ENCODE measurements around the gene FAM131A. TPM values are rescaled to one million over a fixed set of nuclear protein-coding genes. Genes with fewer than 3 reads are reported as not detected.

The FAM131A gene
- total and polyA plus RNA-seq, 2 of the 4 experiments (the other 2 are of a cell fraction) = 10.8 to 19.5 TPM

DNA sequence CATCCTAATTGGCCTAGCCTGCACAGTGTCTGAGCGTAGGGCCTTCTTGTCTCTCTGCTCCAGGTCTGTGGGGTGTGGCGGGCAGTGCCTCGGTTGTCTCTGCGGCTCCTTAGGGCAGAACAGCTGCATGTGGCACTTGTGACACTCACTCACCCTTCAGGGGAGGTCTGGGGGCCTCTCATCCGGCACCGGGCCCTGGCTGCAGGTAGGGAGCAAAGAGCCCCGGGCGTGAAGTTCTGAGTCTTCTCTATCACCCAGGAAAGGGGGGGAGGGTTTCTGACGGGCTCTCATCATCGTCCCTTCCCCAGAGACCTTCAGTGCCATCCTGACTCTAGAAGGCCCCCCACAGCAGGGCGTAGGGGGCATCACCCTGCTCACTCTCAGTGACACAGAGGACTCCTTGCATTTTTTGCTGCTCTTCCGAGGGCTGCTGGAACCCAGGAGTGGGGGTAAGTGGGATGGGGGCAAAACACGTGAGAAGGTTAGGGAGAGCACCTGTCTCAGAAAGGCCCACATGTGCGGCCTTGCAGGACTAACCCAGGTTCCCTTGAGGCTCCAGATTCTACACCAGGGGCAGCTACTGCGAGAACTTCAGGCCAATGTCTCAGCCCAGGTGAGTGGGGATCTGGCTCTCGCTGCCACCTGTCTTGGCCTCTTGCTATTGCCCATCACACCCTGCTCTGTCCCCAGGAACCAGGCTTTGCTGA, 45.1 kb downstream of the FAM131A start (continued):
- TF ChIP-seq POLR2A (IDR thresholded peaks at IDR 0.05; ENCODE audit: low read depth, low read length) (no peak), MAZ (IDR thresholded peaks at IDR 0.05; ENCODE audit: borderline replicate concordance, low read depth, low read length) (no peak)
- TF ChIP-seq, protein P1, sequence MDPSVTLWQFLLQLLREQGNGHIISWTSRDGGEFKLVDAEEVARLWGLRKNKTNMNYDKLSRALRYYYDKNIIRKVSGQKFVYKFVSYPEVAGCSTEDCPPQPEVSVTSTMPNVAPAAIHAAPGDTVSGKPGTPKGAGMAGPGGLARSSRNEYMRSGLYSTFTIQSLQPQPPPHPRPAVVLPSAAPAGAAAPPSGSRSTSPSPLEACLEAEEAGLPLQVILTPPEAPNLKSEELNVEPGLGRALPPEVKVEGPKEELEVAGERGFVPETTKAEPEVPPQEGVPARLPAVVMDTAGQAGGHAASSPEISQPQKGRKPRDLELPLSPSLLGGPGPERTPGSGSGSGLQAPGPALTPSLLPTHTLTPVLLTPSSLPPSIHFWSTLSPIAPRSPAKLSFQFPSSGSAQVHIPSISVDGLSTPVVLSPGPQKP (IDR thresholded peaks at IDR 0.05; ENCODE audit: borderline replicate concordance, low read depth, low read length) = no peak

DNA sequence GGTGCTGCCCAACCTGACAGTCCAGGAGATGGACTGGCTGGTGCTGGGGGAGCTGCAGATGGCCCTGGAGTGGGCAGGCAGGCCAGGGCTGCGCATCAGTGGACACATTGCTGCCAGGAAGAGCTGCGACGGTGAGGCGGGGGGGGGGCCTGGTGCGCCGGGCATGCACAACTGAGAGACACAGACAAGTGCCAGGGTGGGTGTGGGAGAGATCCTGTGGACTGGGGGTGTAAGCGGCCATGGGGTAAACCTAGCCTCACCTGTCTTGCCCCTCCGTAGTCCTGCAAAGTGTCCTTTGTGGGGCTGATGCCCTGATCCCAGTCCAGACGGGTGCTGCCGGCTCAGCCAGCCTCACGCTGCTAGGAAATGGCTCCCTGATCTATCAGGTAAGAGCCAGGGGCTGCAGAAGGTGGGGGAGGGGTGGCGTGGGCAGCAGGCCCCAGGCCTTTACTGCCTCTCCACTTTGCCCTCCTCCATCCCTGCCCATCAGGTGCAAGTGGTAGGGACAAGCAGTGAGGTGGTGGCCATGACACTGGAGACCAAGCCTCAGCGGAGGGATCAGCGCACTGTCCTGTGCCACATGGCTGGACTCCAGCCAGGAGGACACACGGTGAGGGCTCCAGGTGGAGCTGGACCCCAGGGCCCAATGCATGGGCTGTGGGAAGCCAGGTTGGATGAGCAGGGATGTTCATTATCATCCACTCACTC, 45.8 kb downstream of the FAM131A start:
- no peaks in the 10 kb centered on the region for H3K9me3 ChIP-seq (ENCODE audit: control insufficient read depth, insufficient read depth, low read length)
- BruUV-seq (replicated peaks) = no TSS peak
- H3K36me3 ChIP-seq (ENCODE audit: control insufficient read depth, insufficient read depth, low read length) = no peaks in the 10 kb centered on the region
- intact Hi-C loops (cut with micrococcal nuclease) = no loop called here
- H2BK5ac ChIP-seq (ENCODE audit: low read depth, low read length, poor library complexity, severe bottlenecking) = no peak overlapping the region
- ChIA-PET POLR2A (ENCODE audit: unreplicated experiment) (no interaction called here), CTCF (interaction anchor here (2.1 kb wide), 1 partner anchor 12 kb away, joined by 9 read pairs; no protein-coding TSS in a partner anchor)
- no peak overlapping the region for H2BK15ac ChIP-seq (ENCODE audit: low read depth, low read length)
- no peak overlapping the region for H2AK9ac ChIP-seq (replicated peaks; ENCODE audit: low read depth, low read length, poor library complexity)
- H3K56ac ChIP-seq (ENCODE audit: extremely low read depth, insufficient read depth, low read length) = no peak overlapping the region
- in situ Hi-C loops (cut with MboI; ENCODE audit: low sequenced_read_pairs) = no loop called here
- H2AFZ ChIP-seq (replicated peaks; ENCODE audit: low read length, poor library complexity) = no peak overlapping the region
- H2AK5ac ChIP-seq (ENCODE audit: low read depth, low read length) = no peak overlapping the region
- no peak overlapping the region for H3K9ac ChIP-seq (ENCODE audit: low read depth, low read length)
- H3K79me1 ChIP-seq (ENCODE audit: low read depth in 1 of 2, low read length in 2 of 2) = no peaks in the 10 kb centered on the region
- no peak overlapping the region for H3K4ac ChIP-seq (ENCODE audit: low read depth, low read length)
- no peak overlapping the region for H2BK120ac ChIP-seq (ENCODE audit: low read depth, low read length)
- dilution Hi-C loops (cut with HindIII; ENCODE audit: low sequenced_read_pairs, unreplicated experiment) = no loop called here
- no peak overlapping the region for H4K5ac ChIP-seq (ENCODE audit: low read depth, low read length)
- no peaks in the 10 kb centered on the region for H4K20me1 ChIP-seq (ENCODE audit: insufficient read depth, low read length)
- no peak overlapping the region for H4K91ac ChIP-seq (ENCODE audit: insufficient read depth, low read depth, low read length)
- no peak overlapping the region for H3K18ac ChIP-seq (ENCODE audit: low read depth, low read length)
- DNase-seq (no peak), ATAC-seq (ENCODE audit: low read depth) (no peak)
- no peak overlapping the region for H4K8ac ChIP-seq (ENCODE audit: low read depth in 2 of 2, low read length in 2 of 2)
- H3K9me1 ChIP-seq (ENCODE audit: insufficient read depth, low read length) = no peaks in the 10 kb centered on the region
- 100% methylated on average over 1 of the region's 15 CpGs; no CpG with 5 or more reads in 1 of the 2 experiments for WGBS, 2 experiments (ENCODE audit: extremely low coverage in 2 of 2, insufficient read length in 1 of 2)
- H3K4me3 ChIP-seq (ENCODE audit: insufficient read depth, low read depth, low read length) = no peak overlapping the region
- H3K23ac ChIP-seq (ENCODE audit: low read depth, low read length) = no peak overlapping the region
- H2BK20ac ChIP-seq (ENCODE audit: low read depth, low read length) = no peak overlapping the region
- H3K4me2 ChIP-seq (ENCODE audit: low read depth, low read length) = no peak overlapping the region
- H3K14ac ChIP-seq (replicated peaks; ENCODE audit: low read depth, low read length) = no peak overlapping the region
- H3K27me3 ChIP-seq (ENCODE audit: control insufficient read depth, insufficient read depth, low read length) = peaks cover 72% of the 10 kb centered on the region
- H3K4me1 ChIP-seq (ENCODE audit: control insufficient read depth, insufficient read depth, low read length) = peaks cover 2% of the 10 kb centered on the region; the same call in 1 of the 2 replicates
- no peak overlapping the region for H3K27ac ChIP-seq (ENCODE audit: insufficient read depth, low read length)
- no peak for TF ChIP-seq RCOR1 (IDR thresholded peaks at IDR 0.05; ENCODE audit: insufficient replicate concordance, low read length)
- TF ChIP-seq RAD21 (IDR thresholded peaks at IDR 0.05; ENCODE audit: low read length) = no peak
- TF ChIP-seq CHD1 (IDR thresholded peaks at IDR 0.05; ENCODE audit: low read depth, low read length) = no peak
- no peak for TF ChIP-seq SMC3 (IDR thresholded peaks at IDR 0.05; ENCODE audit: low read depth, low read length)
- no peak for TF ChIP-seq BHLHE40 (IDR thresholded peaks at IDR 0.05; ENCODE audit: low read depth, low read length)
- no peak for TF ChIP-seq POLR2A (IDR thresholded peaks at IDR 0.05; ENCODE audit: low read depth, low read length)
- TF ChIP-seq MAZ (IDR thresholded peaks at IDR 0.05; ENCODE audit: borderline replicate concordance, low read depth, low read length) = no peak
- TF ChIP-seq RFX5 (IDR thresholded peaks at IDR 0.05; ENCODE audit: low read depth, low read length) = no peak
- TF ChIP-seq MXI1 (IDR thresholded peaks at IDR 0.05; ENCODE audit: borderline replicate concordance, low read depth, low read length) = no peak
- TF ChIP-seq, protein P2, sequence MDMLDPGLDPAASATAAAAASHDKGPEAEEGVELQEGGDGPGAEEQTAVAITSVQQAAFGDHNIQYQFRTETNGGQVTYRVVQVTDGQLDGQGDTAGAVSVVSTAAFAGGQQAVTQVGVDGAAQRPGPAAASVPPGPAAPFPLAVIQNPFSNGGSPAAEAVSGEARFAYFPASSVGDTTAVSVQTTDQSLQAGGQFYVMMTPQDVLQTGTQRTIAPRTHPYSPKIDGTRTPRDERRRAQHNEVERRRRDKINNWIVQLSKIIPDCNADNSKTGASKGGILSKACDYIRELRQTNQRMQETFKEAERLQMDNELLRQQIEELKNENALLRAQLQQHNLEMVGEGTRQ (IDR thresholded peaks at IDR 0.05; ENCODE audit: low read depth, low read length) = no peak

Data from IMR-90 (cell line).